ENCODE data around the gene IGF1.

The IGF1 gene

DNA sequence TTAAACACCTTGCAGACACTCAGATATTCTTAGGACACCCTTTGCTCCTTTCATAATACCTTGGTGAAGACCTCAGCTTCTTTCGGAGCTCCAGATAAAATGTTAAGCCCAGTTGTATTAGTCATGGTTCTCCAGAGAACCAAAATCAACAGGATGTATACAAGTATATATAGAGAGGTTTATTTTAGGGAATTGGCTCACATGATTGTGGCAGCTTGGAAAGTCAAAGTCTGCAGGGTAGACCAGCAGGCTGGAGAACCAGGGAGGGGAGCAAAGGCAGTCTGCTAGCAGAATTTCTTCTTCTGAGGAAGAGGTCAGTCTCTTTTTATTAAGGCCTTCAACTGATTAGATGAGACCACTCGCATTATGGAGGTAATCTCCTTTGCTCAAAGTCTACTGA is 6.9 kb upstream of the IGF1 start:
- DNase-seq, result no peak

DNA sequence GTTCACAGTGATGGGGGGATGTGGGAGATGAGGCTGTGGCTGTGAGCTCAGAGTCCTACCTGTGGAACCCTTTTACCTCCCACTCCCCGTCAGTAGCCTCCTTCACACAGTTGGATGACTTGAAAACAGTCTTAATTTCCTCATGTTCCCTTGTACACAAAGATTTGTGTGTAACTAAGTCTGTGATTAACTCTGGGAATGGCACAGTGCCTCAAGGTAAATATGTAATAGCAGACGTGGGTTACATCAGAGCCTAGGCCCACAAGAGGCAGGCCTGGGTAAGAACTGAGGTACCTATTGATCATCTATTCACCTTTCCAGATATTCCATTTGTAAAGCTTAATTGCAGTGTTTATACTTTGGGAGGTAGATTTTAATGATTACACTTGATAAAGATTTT is 5.8 kb upstream of the IGF1 start:
- no peak for DNase-seq

DNA sequence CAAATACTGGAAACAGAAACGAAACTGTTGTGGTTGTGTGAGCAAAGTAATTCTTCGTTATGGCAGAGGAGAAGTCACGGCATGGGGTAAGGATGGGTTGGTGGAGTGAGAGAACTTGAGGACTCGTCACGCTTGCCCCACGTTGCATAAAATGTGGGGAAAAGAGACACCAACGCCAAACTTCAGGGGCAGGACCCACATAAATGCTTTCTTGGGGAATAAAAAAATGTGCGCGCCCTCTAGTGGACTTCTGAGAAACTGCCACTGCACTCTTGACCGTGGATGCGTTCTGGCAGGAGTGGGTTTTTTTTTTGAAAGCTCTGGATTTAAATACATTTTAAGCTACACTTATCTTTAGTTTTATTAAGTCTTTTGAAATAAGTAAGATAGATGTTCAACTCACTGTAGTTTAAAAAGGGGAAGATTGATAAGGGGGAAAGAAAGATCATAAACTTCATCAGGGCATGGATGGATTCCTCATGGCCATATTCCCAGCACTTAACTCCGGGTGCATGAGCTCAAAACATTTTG is 4.1 kb upstream of the IGF1 start:
- peak; percentile 55 for DNase-seq

DNA sequence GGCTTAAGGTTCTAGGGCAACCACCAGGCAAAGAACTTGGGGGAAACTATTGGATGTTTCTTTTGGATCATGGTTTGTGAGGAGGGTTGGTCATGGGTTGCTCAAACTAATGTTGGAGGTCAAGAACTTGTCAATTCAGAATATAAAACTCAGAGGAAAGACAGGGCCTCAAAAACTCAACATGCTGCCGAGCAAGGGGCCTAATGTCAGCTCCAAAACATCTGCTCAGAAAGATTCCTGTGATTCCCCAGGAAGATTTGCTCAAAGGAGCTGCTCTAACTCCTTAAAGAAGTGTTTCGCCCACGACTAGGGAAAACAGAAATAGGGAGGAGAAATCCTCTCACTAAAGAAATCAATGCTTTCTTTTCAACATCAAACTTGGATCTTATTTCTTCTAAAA is 3.7 kb upstream of the IGF1 start:
- no peak for DNase-seq

DNA sequence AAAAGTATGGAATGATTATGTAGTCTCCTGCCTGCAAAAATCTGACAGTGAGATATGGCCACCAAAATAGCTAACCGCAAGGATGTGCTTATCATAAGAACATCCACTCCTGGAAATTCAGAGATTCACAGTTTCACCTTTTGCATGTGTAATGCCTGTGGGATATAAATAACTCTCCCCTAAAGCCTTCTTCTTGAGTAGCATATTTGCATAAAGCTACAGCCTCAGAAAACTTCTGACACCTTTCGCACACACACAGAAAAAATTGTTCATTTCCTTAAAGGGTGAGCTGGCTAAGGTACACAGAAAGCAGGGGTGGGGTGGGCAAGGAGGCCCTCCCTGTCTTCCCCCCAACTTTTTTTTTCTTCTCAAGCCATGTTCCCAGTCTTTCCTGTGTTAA is 3.1 kb upstream of the IGF1 start:
- no peak for DNase-seq

DNA sequence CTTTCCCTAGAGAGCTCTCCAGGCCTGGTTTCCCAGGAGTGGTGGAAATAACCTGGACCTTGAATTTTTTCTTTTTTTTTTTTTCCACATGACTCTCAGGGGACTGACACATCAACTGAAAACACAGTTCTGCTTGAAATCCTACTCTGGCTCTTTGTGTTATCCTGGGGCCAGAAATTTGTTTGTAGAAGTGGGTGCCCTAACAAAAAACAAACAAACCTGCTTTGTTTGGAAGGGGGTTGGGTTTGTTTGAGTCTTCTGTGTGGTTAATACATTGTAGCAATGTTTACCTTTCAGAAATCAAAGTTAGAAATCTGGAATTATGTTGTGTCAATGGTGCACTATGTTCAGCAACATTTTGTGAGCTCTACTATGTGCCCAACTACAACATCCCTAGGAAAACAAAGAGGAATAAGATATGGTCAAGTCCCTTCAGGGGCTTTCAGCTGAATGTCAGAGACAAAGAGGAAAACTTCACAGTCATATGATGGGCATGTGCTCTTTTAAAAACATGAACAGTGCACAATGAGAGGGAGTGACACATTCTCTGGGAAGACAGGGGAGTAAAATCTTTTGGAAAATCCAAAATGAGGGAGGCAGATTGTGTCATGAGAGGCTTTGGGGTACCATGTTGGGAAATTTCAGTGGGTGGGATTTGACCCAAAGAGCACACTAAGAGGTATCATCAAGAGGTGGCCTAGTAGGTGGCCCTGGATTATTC is 1.5 kb upstream of the IGF1 start:
- no peak for DNase-seq

DNA sequence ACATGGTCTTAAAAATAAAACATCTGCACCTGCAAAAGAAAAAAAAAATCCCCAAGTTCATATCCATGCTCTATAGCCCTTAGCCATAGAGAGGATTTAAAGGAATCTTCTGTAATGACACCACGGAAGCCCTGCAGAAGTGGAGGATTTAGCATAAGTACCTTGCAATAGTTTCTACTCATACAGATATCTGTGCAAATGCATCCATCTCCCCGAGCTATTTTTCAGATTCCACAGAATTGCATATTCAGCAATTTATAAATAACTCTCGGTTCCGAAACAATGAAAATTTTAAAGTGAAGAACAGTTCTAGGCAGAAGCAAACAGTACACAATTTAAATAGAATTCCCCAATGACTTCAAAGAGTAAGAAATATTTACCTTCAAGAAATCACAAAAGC is 424 bp downstream of the IGF1 start:
- no peak for DNase-seq

DNA sequence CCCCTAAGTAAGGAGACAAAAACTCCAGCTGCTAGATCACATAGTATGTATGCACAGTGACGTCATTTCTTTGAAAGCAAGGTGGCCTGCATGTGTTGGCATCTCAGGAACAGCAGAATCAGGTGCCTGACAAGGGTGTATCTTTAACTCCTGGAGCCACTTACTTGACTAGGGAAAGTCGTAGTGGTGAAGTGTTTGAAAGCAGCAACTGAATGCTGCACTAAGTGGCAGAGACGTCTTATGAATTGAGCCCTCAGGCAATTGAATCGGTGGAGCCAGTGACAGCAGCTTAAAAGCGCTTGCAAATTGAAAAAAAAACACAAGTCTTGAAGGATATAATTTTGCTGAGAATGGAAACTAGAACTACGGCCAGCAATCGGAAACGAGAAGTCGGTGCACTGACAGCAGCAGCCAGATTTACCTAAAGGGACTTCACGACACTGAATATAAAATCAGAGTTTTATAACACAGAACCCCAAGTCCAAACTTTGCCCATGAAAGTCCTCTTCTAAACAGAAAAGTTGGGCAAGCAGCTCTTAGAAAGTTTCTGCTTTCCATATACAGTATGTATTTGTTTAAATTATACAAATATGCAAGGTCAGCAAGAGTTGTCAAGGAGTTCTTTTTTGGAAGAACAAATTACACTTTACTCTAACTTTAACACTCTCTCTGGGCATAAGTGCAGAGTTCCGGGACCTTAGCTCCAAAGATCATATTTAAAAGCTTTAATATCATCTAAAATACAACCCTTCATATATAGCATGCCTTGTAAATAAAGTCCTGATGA is 1.1 kb downstream of the IGF1 start:
- DNase-seq, result no peak

DNA sequence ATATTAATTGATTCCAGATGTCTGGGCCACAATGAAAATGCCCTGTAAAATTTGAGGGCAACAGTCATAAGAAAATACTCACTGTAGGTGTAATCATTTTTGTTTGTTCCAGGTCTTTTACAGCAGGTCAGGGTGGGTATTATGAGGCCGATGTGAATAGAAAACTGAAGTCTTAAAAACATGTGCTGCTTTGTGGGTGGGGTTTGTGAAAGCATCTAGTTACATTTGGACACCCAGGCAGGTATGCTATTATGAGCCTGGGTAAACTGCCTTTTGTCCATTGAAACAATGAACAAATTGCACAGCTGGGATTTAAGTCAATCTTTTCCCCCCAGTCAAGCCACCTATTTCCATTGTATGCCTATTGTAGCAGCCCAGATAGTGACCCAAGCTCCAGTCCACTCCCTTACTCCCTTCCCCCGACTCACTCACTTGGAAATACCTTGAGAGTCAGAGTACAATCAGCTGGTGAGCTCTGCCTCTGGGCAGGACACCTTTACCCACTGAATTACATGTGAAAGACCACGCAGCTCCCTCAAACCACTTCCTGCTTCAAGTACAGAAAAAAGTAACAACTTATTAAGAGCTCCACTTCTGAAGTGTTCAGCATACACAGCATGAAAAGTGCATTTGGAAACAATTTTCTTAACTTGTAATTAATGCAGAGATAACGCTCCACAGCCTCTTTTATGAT is 1.8 kb downstream of the IGF1 start:
- peak; percentile 38 for DNase-seq

DNA sequence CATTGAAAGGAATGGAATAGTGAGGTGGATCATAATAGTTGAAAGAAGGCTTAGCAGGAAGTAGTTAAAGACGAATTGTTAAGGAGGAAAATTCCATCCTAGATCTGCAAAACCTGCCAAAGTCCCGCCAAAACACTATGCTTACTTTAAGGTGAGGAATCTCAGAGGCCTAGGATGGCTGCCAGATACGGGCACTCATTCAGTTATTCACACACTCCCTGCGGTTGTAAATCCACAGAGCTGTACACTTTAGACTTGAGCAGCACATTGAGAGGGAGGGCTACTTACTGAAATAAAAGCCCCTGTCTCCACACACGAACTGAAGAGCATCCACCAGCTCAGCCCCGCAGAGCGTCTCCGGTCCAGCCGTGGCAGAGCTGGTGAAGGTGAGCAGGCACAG is 5.0 kb downstream of the IGF1 start:
- no peak for DNase-seq

DNA sequence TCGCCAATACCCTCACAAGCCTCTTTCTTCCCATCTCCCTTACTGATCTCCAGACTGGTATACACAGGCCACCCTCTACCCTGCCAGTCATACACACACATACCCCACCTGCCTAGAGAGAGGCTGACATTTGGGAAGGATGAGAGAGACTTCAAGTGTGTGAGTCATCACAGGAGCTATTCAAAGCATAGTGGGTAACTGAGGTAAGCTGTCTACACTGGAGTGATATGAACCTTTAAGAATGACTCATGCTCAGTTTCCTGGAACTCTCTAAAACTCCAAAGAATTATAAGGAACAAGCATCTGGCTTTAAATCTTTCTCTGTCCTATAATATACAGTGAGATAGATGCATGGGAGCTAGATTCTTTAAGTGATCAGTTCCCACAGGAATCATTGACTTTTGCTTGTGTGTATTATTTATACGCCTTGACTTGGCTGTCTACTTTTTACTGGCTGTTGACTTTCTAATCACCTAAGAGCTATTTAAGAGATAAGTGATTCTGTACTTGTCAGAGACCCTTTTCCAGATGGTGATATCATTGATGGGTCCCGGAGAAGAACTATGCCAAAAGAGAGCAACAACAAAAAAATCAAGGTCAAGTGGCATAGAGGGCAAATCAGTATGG is 5.8 kb downstream of the IGF1 start:
- DNase-seq, result no peak

DNA sequence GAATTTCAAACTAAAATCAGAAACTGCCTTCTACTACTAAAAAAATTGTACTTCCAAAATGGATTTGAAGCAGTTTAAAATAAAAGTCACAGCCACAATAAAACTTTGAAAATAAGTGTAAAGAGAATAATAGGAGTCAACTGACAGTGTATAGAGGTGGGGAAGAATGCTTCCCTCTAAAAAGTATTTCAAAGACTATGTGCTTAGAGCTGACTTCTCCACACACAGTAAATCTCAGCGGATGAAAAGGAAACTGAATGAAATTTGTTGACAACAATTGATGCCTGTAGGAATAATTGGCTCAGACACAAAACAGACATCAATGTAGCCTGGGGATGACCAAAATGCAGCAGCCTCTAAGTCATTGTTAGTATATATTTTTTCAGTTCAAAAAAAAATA is 7.9 kb downstream of the IGF1 start:
- no peak for DNase-seq

DNA sequence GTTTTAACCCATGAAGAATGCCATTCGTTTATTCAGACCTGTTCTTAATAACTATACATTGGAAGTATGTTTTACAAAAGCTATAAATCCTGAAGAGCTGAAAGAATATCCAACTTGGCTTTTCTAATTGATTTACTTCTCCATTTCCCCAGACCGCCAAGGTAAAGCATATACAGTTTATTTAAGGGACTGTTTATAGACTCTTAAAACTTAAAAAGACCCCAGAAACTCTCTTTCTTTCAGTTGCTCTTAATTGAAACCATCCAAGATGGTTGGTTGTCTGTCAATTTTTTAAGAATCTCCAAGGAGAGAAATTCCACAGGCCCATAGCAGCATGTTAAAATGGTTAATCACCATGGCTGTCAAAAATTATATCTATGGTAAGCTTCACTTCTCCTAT is 8.8 kb downstream of the IGF1 start:
- no peak for DNase-seq

DNA sequence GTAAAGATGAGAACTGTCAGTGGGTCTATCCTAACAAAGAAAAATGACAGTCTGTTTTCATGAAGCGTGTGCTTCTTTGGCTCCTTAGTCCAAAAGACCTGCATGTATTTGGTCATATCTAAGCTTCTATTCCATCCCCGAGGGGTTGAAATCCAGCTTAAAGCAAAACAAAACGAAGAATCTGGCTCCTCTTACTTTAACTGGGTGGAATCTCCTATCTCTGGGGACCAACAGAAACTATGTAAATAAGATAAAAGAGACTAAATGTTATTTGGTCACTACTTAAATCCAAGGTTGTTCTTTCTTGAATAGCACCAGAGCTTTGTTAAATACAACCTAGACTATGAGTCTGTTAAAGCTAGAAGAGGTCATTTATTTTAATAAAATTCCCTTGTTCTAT is 9.4 kb downstream of the IGF1 start:
- DNase-seq, result no peak

DNA sequence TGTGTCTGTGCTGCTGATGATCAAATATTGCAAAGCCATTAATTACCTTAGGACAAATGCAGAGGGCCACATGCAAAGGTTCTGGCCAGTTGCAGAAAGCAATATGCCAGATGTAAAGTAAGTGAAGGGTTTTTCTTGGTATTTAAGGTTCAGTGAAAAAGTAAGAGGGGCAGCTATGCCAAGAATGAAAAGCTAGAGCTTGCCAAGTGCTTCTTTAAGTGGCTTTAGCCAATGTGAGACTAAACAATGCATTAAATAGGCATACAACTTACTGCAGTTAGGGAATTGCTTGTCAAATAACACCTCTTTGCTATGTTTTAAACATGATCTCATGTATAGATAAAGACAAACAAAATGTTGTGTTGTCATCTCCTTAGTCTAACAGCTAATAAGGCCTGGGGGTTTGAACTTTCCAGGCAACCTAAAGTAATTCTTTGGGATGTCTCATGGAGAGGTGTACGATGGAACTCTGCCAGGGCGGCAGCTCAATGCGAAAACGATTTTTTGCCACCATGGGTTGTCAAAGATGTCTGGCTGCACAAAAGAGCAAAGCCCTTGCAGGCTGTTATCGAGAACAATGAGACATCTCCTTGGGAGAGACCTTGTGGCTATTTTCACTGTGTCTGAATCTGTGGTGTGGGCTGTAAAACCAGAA is 12.0 kb downstream of the IGF1 start:
- DNase-seq, result no peak

DNA sequence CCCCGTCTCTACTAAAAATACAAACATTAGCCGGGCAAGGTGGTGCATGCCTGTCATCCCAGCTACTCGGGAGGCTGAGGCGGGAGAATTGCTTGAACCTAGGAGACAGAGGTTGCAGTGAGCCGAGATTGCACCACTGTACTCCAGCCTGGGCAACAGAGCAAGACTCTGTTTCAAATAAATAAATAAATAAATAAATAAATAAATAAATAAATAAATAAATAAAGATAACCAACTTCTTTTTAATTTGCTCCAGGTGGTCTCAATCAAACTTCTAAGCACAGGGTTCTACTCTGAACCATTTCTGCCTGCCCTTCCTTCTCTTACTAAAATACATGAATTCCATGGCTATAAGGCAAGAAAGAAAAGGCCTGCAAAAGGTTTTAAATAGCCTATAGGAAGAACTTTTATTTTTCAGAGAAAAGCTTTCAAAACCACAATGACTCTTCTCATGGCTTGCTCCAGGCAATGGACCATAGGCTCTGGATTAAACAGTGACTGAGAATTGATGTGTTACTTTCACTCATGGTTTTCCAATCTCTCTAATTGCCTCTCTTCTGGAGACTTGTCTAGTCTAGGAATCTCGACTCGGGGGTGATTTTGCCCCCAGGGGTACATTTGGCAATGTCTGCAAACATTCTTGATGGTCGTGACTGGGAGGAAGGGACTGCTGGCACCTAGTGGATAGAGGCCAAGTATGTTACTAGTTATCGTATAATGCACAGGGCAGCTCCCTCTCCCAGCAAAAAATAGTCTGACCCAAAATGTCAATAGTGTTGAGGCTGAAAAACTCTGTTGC is 14.4 kb downstream of the IGF1 start:
- no peak for DNase-seq

DNA sequence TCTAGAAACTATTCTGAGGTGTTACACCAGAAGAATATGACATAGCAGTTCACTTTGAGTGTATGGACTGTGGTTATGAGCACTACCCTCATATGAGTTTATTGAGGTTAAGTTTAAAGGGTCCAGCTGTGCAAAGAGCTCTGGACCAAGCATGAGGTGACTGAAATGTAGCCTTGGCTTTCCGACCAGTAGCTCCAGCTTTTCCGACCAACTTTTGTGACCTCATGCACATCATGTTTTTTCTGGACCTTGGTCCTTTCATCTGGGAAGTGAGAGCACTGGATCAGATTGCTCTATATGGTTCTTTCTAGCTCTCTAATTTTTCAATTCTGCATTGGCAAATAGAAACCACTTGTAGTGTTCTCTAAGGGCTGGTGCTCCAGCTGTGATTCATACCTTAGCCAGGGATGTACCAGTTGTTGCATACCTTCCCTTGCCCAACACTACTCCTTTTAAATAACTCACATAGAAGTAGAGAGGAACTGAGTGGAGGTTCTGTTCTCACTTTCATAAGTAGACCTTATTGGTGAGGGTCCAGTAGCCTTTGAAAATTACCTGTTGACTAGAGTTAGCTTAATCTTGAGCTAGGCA is 16.6 kb downstream of the IGF1 start:
- DNase-seq, result no peak

DNA sequence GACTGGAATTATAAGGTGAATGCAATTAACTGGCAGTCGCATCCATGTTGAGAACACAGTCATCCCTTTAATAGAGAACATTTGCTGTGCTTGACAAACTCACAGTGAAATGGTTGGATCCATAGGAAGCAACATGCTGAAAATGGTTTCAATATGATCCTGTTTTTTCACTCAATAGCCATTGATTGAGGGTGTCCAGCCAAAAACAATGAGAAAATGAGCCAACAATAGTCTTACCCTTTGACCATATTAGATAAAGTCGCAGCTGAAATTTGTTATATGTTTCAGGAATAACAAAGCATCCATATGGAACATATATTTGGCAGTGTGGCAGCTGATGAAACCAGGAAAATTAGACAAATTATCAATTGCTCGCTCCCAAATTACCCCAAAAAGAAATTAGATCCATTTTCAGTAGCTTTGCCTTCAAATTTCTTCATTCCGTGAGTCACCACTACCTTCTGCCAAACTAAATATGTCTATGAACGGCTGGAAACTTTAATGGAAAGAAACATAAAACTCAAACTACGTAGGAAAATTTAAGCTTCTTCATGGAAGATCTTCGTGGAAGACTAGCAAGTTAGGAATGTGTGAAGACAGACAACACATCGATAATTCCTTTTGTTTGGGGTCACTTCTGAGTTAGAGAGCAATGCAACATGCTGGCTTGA is 17.4 kb downstream of the IGF1 start:
- no peak for DNase-seq

DNA sequence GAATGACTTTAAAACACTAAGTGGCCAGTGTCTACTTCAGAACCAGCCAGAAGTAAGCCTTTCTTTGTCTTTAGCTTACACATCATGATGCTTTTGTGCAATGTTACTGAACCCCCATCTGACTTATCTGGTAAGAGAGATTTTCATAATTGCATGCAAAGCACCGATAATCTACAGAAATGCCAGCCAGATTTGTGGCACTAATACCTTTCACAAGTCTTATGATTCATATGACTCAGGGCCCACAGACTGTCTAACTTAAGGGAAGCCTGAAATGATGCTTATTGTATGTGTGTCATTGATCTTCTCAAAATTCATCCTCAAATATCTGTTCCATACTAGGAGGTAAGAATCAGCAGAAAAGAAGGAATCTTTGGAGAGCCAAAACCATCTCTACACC is 18.0 kb downstream of the IGF1 start:
- DNase-seq, result no peak

DNA sequence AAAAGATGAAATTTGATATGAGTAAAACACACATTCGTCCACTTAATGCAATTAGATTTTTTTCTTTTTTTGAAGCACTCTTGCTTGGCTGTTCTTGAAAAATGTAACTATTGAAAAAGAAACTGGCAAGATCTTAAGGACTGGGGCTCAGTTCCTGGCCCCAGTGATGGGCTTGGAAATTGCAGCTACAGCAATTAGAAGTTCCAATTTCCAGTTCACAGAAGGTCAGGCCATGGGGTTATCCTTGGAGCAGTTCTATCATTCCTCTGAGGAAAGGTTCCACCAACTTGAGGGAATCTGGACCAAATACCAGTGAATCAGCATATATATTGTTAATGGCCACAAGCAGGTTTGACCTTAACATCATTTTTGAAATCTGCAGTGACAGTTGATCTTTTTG is 18.9 kb downstream of the IGF1 start:
- no peak for DNase-seq

DNA sequence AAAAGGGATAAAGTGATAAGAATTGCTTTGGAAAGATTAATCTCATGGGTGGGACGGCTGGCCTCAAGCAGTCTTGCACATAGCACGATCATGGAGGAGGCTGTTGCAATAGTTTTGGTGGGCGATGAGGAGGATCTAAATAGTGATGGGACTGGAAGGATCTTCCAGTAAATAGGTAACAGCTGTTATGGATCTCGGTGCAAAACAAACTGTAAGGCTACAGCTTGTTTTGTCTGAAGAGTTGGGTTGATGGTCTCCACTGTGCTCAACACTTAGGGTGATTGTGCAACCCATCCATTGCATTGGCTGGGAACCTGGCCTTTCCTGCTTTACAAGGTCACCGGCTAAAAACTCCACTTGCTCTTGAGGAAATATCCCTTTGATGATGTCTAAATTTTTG is 21.0 kb downstream of the IGF1 start:
- DNase-seq, result no peak

All from CD4-positive, alpha-beta T cell treated with Interleukin-4 for 4 hours (primary cell).